B cell (primary cell): Measurements from ENCODE around the gene SYNE2. TPM values are rescaled to one million over a fixed set of nuclear protein-coding genes. Genes with fewer than 3 reads are reported as not detected.

Experiments used
- ATAC-seq: fragments of 200-7000 bp; cut with Tn5 transposase; one replicate; pipeline ENCODE4 v1.10.0; 2021; ENCODE audit warnings: low read depth, mild to moderate bottlenecking, moderate number of reproducible peaks, moderate library complexity
- CTCF ChIA-PET: fragments of 350-600 bp; sonication (Branson Sonifier 250); formaldehyde crosslinking; loops from one replicate; lab custom pipeline; 2021; ENCODE audit warnings: antibody characterized with exemption, inconsistent platforms; lab: Charles Lee
- POLR2A ChIA-PET: fragments of 350-600 bp; sonication (Branson Sonifier 250); formaldehyde crosslinking; loops from one replicate; lab custom pipeline; 2021; ENCODE audit warnings: antibody characterized with exemption; lab: Charles Lee
- DNase-seq: peaks from one replicate; pipeline ENCODE4 v3.0.0; 2013
- H2AFZ ChIP-seq: 2 replicates; pipeline ENCODE4 v1.6.1; 2012; ENCODE audit warnings: mild to moderate bottlenecking, low read depth, low read length; ENCODE audit not compliant: insufficient read depth, poor library complexity, severe bottlenecking
- H3K27ac ChIP-seq, 2 donors: 1 replicate in 1 of 2; 2 replicates in 1 of 2; pipeline ENCODE4 v1.5.1; 2012 to 2013; ENCODE audit warnings: low read length in 2 of 2, mild to moderate bottlenecking in 2 of 2, moderate library complexity in 1 of 2
- H3K27me3 ChIP-seq, 4 experiments: fragments of 200-600 bp in 1 of 4; sonication (generic) in 1 of 4; replicated peaks in 1 of 4; 1 replicate in 2 of 4; 2 replicates in 2 of 4; pipeline versions ENCODE4 v1.6.1 to v1.7.0; 2013 to 2016; ENCODE audit warnings: low read length in 3 of 4, mild to moderate bottlenecking in 2 of 4, mixed read lengths in 1 of 4, moderate library complexity in 1 of 4; ENCODE audit not compliant: insufficient read depth in 4 of 4, control insufficient read depth in 3 of 4; ENCODE audit errors: control extremely low read depth in 1 of 4
- H3K36me3 ChIP-seq, 2 experiments: replicated peaks in 1 of 2; 1 replicate in 1 of 2; 2 replicates in 1 of 2; pipeline versions ENCODE4 v1.6.1 to v1.7.1; 2013; ENCODE audit warnings: low read length in 1 of 2; ENCODE audit not compliant: insufficient read depth in 2 of 2, control insufficient read depth in 1 of 2; ENCODE audit errors: control extremely low read depth in 1 of 2, extremely low read depth in 1 of 2
- H3K4me1 ChIP-seq, 2 donors: fragments of 200-600 bp in 1 of 2; sonication (generic) in 1 of 2; 1 replicate in 1 of 2; 2 replicates in 1 of 2; pipeline versions ENCODE4 v1.5.1 to v1.6.1; 2013 to 2017; ENCODE audit warnings: low read length in 2 of 2; ENCODE audit not compliant: control insufficient read depth in 2 of 2, insufficient read depth in 2 of 2
- H3K4me2 ChIP-seq: replicated peaks from 2 replicates; pipeline ENCODE3; 2012; ENCODE audit warnings: mild to moderate bottlenecking, low read depth, low read length; ENCODE audit not compliant: poor library complexity, severe bottlenecking
- H3K4me3 ChIP-seq, 5 experiments: fragments of 200-600 bp in 1 of 5; sonication (generic) in 1 of 5; 1 replicate in 3 of 5; 2 replicates in 2 of 5; pipeline versions ENCODE4 v1.5.1 to v1.7.0; 2011 to 2016; ENCODE audit warnings: low read length in 4 of 5, mild to moderate bottlenecking in 4 of 5, low read depth in 2 of 5, control low read depth in 1 of 5, moderate library complexity in 1 of 5; ENCODE audit not compliant: insufficient read depth in 1 of 5; ENCODE audit errors: control extremely low read depth in 1 of 5, extremely low read depth in 1 of 5
- H3K79me2 ChIP-seq: fragments of 200-600 bp; sonication (generic); one replicate; pipeline ENCODE4 v1.6.0; 2016; ENCODE audit warnings: low read length; ENCODE audit not compliant: control insufficient read depth, insufficient read depth
- H3K9ac ChIP-seq: fragments of 200-600 bp; sonication (generic); 2 replicates; pipeline ENCODE4 v1.6.1; 2017; ENCODE audit warnings: mild to moderate bottlenecking, low read length, moderate library complexity
- H3K9me3 ChIP-seq, 3 donors: one replicate each; pipeline versions ENCODE4 v1.6.1 to v1.7.1; 2013; ENCODE audit warnings: low read length in 2 of 3; ENCODE audit not compliant: control insufficient read depth in 2 of 3, insufficient read depth in 1 of 3; ENCODE audit errors: control extremely low read depth in 1 of 3
- H4K20me1 ChIP-seq: 2 replicates; pipeline ENCODE4 v1.6.0; 2012; ENCODE audit warnings: mild to moderate bottlenecking, low read length; ENCODE audit not compliant: insufficient read depth, control insufficient read depth, poor library complexity, severe bottlenecking
- H3K27ac Mint-ChIP-seq: one replicate; pipeline ENCODE4 v1.8.0; 2021; ENCODE audit warnings: mixed read lengths
- H3K27me3 Mint-ChIP-seq: one replicate; pipeline ENCODE4 v1.8.0; 2021; ENCODE audit warnings: mixed read lengths
- H3K4me1 Mint-ChIP-seq: one replicate; pipeline ENCODE4 v1.8.0; 2021; ENCODE audit warnings: mixed read lengths
- H3K4me3 Mint-ChIP-seq: one replicate; pipeline ENCODE4 v1.8.0; 2021; ENCODE audit warnings: mixed read lengths
- H3K9me3 Mint-ChIP-seq: one replicate; pipeline ENCODE4 v1.8.0; 2022; ENCODE audit warnings: mixed read lengths; ENCODE audit not compliant: insufficient read depth
- CTCF ChIP-seq: fragments of 200-600 bp; IDR thresholded peaks from one replicate; pipeline ENCODE4 v1.8.0; 2022; ENCODE audit warnings: antibody characterized with exemption, mild to moderate bottlenecking
- EZH2 ChIP-seq: IDR thresholded peaks from 2 replicates; pipeline ENCODE4 v1.6.1; 2012; ENCODE audit warnings: borderline replicate concordance, low read depth, mild to moderate bottlenecking, moderate library complexity, low read length; ENCODE audit not compliant: insufficient read depth, poor library complexity, severe bottlenecking
- WGBS: methylation state at CpG from one replicate; pipeline ENCODE4 v1.1.5; 2013; ENCODE audit warnings: missing lambda C conversion rate; ENCODE audit not compliant: insufficient coverage; 5-methylcytosine and 5-hydroxymethylcytosine counted together
- intact Hi-C: fragments of 100-400 bp; cut with micrococcal nuclease; formaldehyde crosslinking; loops from one replicate; pipeline ENCODE4 v1.10.0; 2022
- polyA plus RNA-seq: library from polyadenylated mRNA; depleted of rRNA; stranded (reverse); fragments of >200 nt; gene quantifications from 2 replicates; pipeline ENCODE4 v1.2.3, GENCODE V29; 2012
- total RNA-seq, 2 donors: library from RNA; stranded (reverse); fragments of 120-200 nt in 1 of 2; gene quantifications; 1 replicate in 1 of 2; 2 replicates in 1 of 2; pipeline versions ENCODE4 v1.2.3 to v1.2.4, GENCODE V29; 2013 to 2022

Gene SYNE2
- total and polyA plus RNA-seq, 2 donors (not counting 1 experiment from before 2014, with no cell fraction given), result 39.5 to 105 TPM

- no peak overlapping the region for H3K27ac Mint-ChIP-seq
- H3K4me1 Mint-ChIP-seq, result peaks cover 17% of the 10 kb centered on the region
Observed at GRCh38 chr14:63902375-63902976, 49.7 kb downstream of the SYNE2 start.

More at GRCh38 chr14:63902375-63902976, 49.7 kb downstream of the SYNE2 start:
- Histone ChIP-seq H3K4me1 (peaks cover 7 to 9% of the 10 kb centered on the region in 2 donors), H4K20me1 (no peaks in the 10 kb centered on the region), H3K4me2 (no peak overlapping the region), H3K36me3 (no peaks in the 10 kb centered on the region), H3K9ac (no peak overlapping the region), H3K4me3 (no peak overlapping the region), H3K79me2 (peaks cover 4% of the 10 kb centered on the region), H2AFZ (no peak overlapping the region), H3K27ac (no peak overlapping the region), H3K27me3 (no peaks in the 10 kb centered on the region), H3K9me3 (no peaks in the 10 kb centered on the region)
- ATAC-seq, result no peak
- Mint-ChIP-seq H3K9me3 (no peaks in the 10 kb centered on the region), H3K27me3 (no peaks in the 10 kb centered on the region), H3K4me3 (no peak overlapping the region)
- CTCF ChIA-PET, result no interaction called here
- no peak for TF ChIP-seq CTCF
- TF ChIP-seq EZH2, result no peak
- POLR2A ChIA-PET, result no interaction called here
- no peak for DNase-seq
- WGBS, result 96% methylated on average over 3 of the region's 7 CpGs
- intact Hi-C loops, result loop anchor here (10.0 kb wide), 1 partner anchor 48 kb away; the partner anchor contains the start of gene SYNE2
